Breast epithelium (tissue), 3 donors: ENCODE data around the gene CER1.

Experiments
- CTCF ChIP-seq, 3 donors: fragments of 450-650 bp; IDR thresholded peaks; one replicate each; pipeline ENCODE4 v1.5.1; 2016 to 2017; ENCODE audit warnings: antibody characterized with exemption in 3 of 3, mild to moderate bottlenecking in 3 of 3, moderate library complexity in 3 of 3
- POLR2A ChIP-seq: fragments of 450-650 bp; IDR thresholded peaks from one replicate; pipeline ENCODE4 v1.6.1; 2016; ENCODE audit warnings: antibody characterized with exemption, mild to moderate bottlenecking, moderate library complexity

GRCh38 chr9:14747111-14747510, 24.6 kb upstream of the CER1 start:
- no peak for TF ChIP-seq CTCF (IDR thresholded peaks at IDR 0.05)
- no peak for TF ChIP-seq POLR2A
